GM23248 (cell line): ENCODE data around the gene KRT15. TPM values are rescaled to one million over a fixed set of nuclear protein-coding genes. Genes with fewer than 3 reads are reported as not detected.

Experiments
- DNase-seq: peaks from one replicate; pipeline ENCODE4 v3.0.0-alpha.2; 2015
- H2AFZ ChIP-seq: fragments of 200-600 bp; sonication (generic); 2 replicates; pipeline ENCODE4 v1.6.1; 2016; ENCODE audit warnings: antibody characterized with exemption
- H3F3A ChIP-seq: fragments of 200-600 bp; sonication (generic); 2 replicates; pipeline ENCODE4 v1.6.1; 2016; ENCODE audit warnings: mild to moderate bottlenecking, antibody characterized with exemption, mixed run types; ENCODE audit not compliant: insufficient read depth
- H3K27ac ChIP-seq: fragments of 200-600 bp; sonication (generic); 2 replicates; pipeline ENCODE4 v1.5.1; 2016; ENCODE audit warnings: mild to moderate bottlenecking
- H3K27me3 ChIP-seq: fragments of 200-600 bp; sonication (generic); replicated peaks from 2 replicates; pipeline ENCODE4 v1.6.1; 2016; ENCODE audit warnings: mild to moderate bottlenecking; ENCODE audit not compliant: insufficient read depth
- H3K36me3 ChIP-seq: fragments of 200-600 bp; sonication (generic); 2 replicates; pipeline ENCODE4 v1.6.1; 2016; ENCODE audit warnings: low read depth, mild to moderate bottlenecking
- H3K4me1 ChIP-seq: fragments of 200-600 bp; sonication (generic); 2 replicates; pipeline ENCODE4 v1.6.1; 2016; ENCODE audit warnings: mild to moderate bottlenecking; ENCODE audit not compliant: insufficient read depth
- H3K4me2 ChIP-seq: fragments of 200-600 bp; sonication (generic); one replicate; pipeline ENCODE4 v1.6.1; 2016; ENCODE audit warnings: mild to moderate bottlenecking; ENCODE audit not compliant: unreplicated experiment
- H3K4me3 ChIP-seq: fragments of 200-600 bp; sonication (generic); 2 replicates; pipeline ENCODE4 v1.5.1; 2016; ENCODE audit warnings: mild to moderate bottlenecking
- H3K79me2 ChIP-seq: fragments of 200-600 bp; sonication (generic); 2 replicates; pipeline ENCODE4 v1.6.1; 2016; ENCODE audit warnings: mild to moderate bottlenecking; ENCODE audit not compliant: insufficient read depth
- H3K9ac ChIP-seq: fragments of 200-600 bp; sonication (generic); 2 replicates; pipeline ENCODE4 v1.6.1; 2016; ENCODE audit warnings: mild to moderate bottlenecking
- H3K9me2 ChIP-seq: fragments of 200-600 bp; sonication (generic); 2 replicates; pipeline ENCODE4 v1.6.1; 2016; ENCODE audit warnings: mixed run types, mild to moderate bottlenecking, moderate library complexity; ENCODE audit not compliant: insufficient read depth
- H3K9me3 ChIP-seq: fragments of 200-600 bp; sonication (generic); one replicate; pipeline ENCODE4 v1.6.1; 2017; ENCODE audit warnings: low read depth
- H4K20me1 ChIP-seq: fragments of 200-600 bp; sonication (generic); 2 replicates; pipeline ENCODE4 v1.6.0; 2016; ENCODE audit not compliant: insufficient read depth
- EZH2 ChIP-seq: fragments of 200-600 bp; sonication (generic); IDR thresholded peaks from 2 replicates; pipeline ENCODE4 v1.6.1; 2018; ENCODE audit warnings: antibody characterized with exemption, mild to moderate bottlenecking; ENCODE audit not compliant: insufficient read depth, poor library complexity, severe bottlenecking
- EZH2phosphoT487 ChIP-seq: fragments of 200-600 bp; sonication (generic); IDR thresholded peaks from 2 replicates; pipeline ENCODE4 v1.6.1; 2018; ENCODE audit warnings: antibody characterized with exemption, moderate library complexity, mild to moderate bottlenecking, low read depth; ENCODE audit not compliant: insufficient read depth
- WGBS, 2 experiments: methylation state at CpG; one replicate each; pipeline ENCODE4 v1.1.6; 2015 to 2017; ENCODE audit warnings: low lambda C conversion rate in 2 of 2, low coverage in 1 of 2; ENCODE audit errors: missing lambda C conversion rate in 2 of 2; 5-methylcytosine and 5-hydroxymethylcytosine counted together
- in situ Hi-C: fragments of 300-500 bp; cut with MboI; formaldehyde crosslinking; loops from 2 replicates; pipeline ENCODE4 v1.15.0; 2020
- polyA plus RNA-seq: library from polyadenylated mRNA; unstranded; fragments of >200 nt; fragmentation: Nextera tagmentation; extraction: Ambion mirVana; gene quantifications from 2 replicates; pipeline ENCODE4 v1.2.1, GENCODE V29; 2016
- total RNA-seq: library from RNA; depleted of rRNA; stranded (reverse); fragments of >200 nt; shearing (Covaris generic); gene quantifications from 2 replicates; pipeline ENCODE4 v1.2.3, GENCODE V29; 2014

The KRT15 gene
- total and polyA plus RNA-seq, 2 experiments from 2014 or later, result 0.65 to 2.3 TPM

DNA sequence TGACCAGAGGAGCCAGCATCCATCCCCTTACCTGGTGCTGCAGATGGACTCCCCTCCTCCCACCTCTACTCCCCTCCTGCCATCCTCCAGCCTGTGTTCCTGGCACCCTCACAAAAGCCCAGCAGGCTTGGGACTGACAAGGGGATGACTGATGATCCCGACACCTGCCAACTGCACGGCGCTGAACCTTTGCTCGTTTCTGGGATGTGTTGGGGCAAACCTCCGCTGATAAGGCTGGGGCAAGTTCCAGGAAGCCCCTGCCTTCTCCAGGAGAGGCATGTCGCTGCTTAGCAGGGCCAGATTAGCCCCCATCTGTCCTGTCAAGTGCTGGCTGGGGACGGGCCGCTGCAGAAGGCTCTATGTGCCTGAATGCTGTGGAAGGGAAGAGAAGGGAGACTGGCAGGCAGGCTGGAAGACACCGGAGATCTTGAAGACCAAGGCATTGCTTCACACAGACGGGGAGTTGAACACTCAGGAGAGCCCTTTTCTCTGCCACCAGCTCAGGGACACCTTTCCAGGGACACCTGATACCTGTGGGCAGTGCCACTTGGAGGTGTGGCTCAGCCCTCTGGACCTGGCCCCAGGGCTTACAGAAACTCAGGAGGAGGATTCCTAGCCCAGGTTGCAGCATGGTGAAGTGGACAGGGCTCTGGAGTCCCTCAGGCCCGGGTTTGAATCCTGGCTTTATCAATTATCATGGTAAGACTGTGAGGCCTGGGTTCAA is 973 bp upstream of the KRT15 start:
- 56 to 67% methylated on average over 10 to 11 of the region's 11 CpGs for WGBS, 2 experiments
- in situ Hi-C loops, result no loop called here
- no peak for TF ChIP-seq EZH2
- TF ChIP-seq EZH2phosphoT487, result no peak
- Histone ChIP-seq H3K4me3 (no peak overlapping the region), H2AFZ (no peak overlapping the region), H3K27ac (no peak overlapping the region), H3K4me2 (no peak overlapping the region), H3K9me3 (no peaks in the 10 kb centered on the region), H3F3A (0 out of 2 replicates have a peak, but pooled peaks cover 6% of the 10 kb centered on the region), H4K20me1 (no peaks in the 10 kb centered on the region), H3K9me2 (no peaks in the 10 kb centered on the region), H3K79me2 (no peaks in the 10 kb centered on the region), H3K27me3 (no peaks in the 10 kb centered on the region), H3K36me3 (no peaks in the 10 kb centered on the region), H3K4me1 (peaks cover 17% of the 10 kb centered on the region), H3K9ac (no peak overlapping the region)
- DNase-seq, result no peak

DNA sequence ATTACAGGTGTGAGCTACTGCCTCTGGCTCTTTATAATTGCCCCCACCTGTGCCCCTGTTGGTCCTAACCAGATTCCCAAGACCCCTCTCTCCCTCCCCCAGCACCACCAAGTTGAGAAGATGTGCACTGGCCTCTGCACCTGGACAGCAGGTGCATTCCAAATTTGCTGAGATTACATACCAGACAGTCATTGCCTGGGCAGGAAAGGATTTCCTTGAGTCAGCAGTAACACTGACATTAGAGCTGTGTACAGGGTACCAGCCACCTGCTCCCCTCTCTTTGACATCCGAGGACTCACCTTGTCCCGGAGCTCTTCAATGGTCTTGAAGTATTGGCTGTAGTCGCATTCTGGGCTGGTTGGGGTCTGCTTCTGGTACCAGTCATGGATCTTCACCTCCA is 659 bp downstream of the KRT15 start:
- no peaks in the 10 kb centered on the region for H3K9me3 ChIP-seq

GRCh38 chr17:41516830-41517283 is 1.8 kb downstream of the KRT15 start:
- no peaks in the 10 kb centered on the region for H3F3A ChIP-seq
- H3K9me2 ChIP-seq, result no peaks in the 10 kb centered on the region
- no peaks in the 10 kb centered on the region for H3K79me2 ChIP-seq
- no peak overlapping the region for H3K4me3 ChIP-seq
- peaks cover 9% of the 10 kb centered on the region for H3K4me1 ChIP-seq
- H3K27ac ChIP-seq, result no peak overlapping the region
- 90 to 91% methylated on average over 14 of the region's 14 CpGs for WGBS, 2 experiments
- no peak overlapping the region for H3K9ac ChIP-seq
- no peaks in the 10 kb centered on the region for H3K27me3 ChIP-seq
- in situ Hi-C loops, result no loop called here
- H3K36me3 ChIP-seq, result no peaks in the 10 kb centered on the region
- H2AFZ ChIP-seq, result no peak overlapping the region
- no peaks in the 10 kb centered on the region for H4K20me1 ChIP-seq
- no peak for DNase-seq
- TF ChIP-seq EZH2phosphoT487 (no peak), EZH2 (no peak)
- H3K4me2 ChIP-seq, result no peak overlapping the region
- no peaks in the 10 kb centered on the region for H3K9me3 ChIP-seq

More for the DNA sequence above, 659 bp downstream of the KRT15 start:
- Histone ChIP-seq H3K36me3 (no peaks in the 10 kb centered on the region), H3K27me3 (no peaks in the 10 kb centered on the region), H3K4me2 (no peak overlapping the region), H4K20me1 (no peaks in the 10 kb centered on the region), H3K4me3 (no peak overlapping the region), H3F3A (0 out of 2 replicates have a peak, but pooled peaks cover 3% of the 10 kb centered on the region), H3K9me2 (no peaks in the 10 kb centered on the region), H2AFZ (no peak overlapping the region), H3K79me2 (no peaks in the 10 kb centered on the region), H3K9ac (no peak overlapping the region), H3K27ac (no peak overlapping the region), H3K4me1 (peaks cover 17% of the 10 kb centered on the region)
- no peak for TF ChIP-seq EZH2
- no peak for TF ChIP-seq EZH2phosphoT487
- no peak for DNase-seq
- WGBS, 2 experiments, result 97 to 98% methylated on average over 3 of the region's 3 CpGs
- in situ Hi-C loops, result no loop called here

DNA sequence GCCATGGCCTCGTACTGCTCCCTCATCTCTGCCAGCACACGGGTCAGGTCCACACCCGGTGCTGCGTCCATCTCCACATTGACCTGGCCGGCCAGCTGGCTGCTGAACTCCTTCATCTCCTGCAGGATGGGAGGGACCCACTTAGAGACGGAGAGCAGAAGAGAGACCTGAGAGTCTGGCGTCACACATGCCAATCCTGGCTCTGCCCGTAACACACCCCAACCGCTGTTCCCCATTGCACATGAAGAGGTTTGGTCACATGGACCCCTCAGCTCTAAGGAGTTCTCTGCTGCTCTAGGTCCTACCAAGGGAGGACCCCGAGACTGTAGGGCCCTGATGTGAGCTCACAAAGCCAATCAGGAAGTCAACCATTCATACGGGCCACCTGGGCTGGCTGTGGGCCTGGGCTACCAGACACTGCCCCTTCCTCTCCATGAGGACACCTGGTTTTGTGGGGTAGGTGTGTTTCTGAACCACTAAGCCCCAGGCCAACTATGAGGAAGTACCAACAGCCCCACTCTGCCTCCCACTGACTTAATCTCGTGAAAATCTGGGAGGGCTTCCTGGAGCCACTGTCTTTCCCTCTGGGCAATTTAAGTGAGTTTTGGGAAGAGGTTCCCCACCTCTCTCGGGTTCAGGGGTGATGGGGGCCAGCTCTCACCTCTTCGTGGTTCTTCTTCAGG is 2.4 kb downstream of the KRT15 start:
- no peaks in the 10 kb centered on the region for H3K9me3 ChIP-seq
- H2AFZ ChIP-seq, result no peak overlapping the region
- no peaks in the 10 kb centered on the region for H3K27me3 ChIP-seq
- H3F3A ChIP-seq, result no peaks in the 10 kb centered on the region
- no peaks in the 10 kb centered on the region for H3K9me2 ChIP-seq
- in situ Hi-C loops, result no loop called here
- no peaks in the 10 kb centered on the region for H4K20me1 ChIP-seq
- no peak for DNase-seq
- H3K4me1 ChIP-seq, result peaks cover 4% of the 10 kb centered on the region
- H3K79me2 ChIP-seq, result no peaks in the 10 kb centered on the region
- H3K4me3 ChIP-seq, result no peak overlapping the region
- WGBS, 2 experiments, result 88% methylated on average over 14 of the region's 14 CpGs
- TF ChIP-seq EZH2 (no peak), EZH2phosphoT487 (no peak)
- no peaks in the 10 kb centered on the region for H3K36me3 ChIP-seq
- no peak overlapping the region for H3K4me2 ChIP-seq
- H3K9ac ChIP-seq, result no peak overlapping the region
- no peak overlapping the region for H3K27ac ChIP-seq
